SJSA1 (cell line): ENCODE data around the gene GARS1. TPM values are rescaled to one million over a fixed set of nuclear protein-coding genes. Genes with fewer than 3 reads are reported as not detected.
"Not testable (repeated sequence)": the region's sequence is repeated elsewhere in the genome, so short reads cannot be mapped to it uniquely, and the experiment has no call there.

ENCODE experiments used
- DNase-seq, 2 experiments: peaks; one replicate each; pipeline ENCODE4 v3.0.0-alpha.2; 2015 to 2020; ENCODE audit warnings: low spot score in 2 of 2, low read depth in 1 of 2
- H3K27ac ChIP-seq: fragments of 250-450 bp; sonication (Bioruptor Pico); 2 replicates; pipeline ENCODE4 v1.5.1; 2020; ENCODE audit warnings: mild to moderate bottlenecking, moderate library complexity
- H3K27me3 ChIP-seq: fragments of 250-450 bp; sonication (Bioruptor Pico); replicated peaks from 2 replicates; pipeline ENCODE4 v1.5.1; 2020; ENCODE audit warnings: mild to moderate bottlenecking, moderate library complexity
- H3K36me3 ChIP-seq: fragments of 250-450 bp; sonication (Bioruptor Pico); 2 replicates; pipeline ENCODE4 v1.5.1; 2020; ENCODE audit warnings: mild to moderate bottlenecking
- H3K4me1 ChIP-seq: fragments of 250-450 bp; sonication (Bioruptor Pico); replicated peaks from 2 replicates; pipeline ENCODE4 v1.6.1; 2021; ENCODE audit warnings: mild to moderate bottlenecking
- H3K4me3 ChIP-seq: fragments of 250-450 bp; sonication (Bioruptor Pico); 2 replicates; pipeline ENCODE4 v1.5.1; 2020; ENCODE audit warnings: mild to moderate bottlenecking
- H3K9me3 ChIP-seq: fragments of 250-450 bp; sonication (Bioruptor Pico); replicated peaks from 2 replicates; pipeline ENCODE4 v1.5.1; 2020; ENCODE audit warnings: mild to moderate bottlenecking
- total RNA-seq: library from RNA; depleted of rRNA; stranded (reverse); fragments of >200 nt; shearing (Covaris generic); gene quantifications from 2 replicates; pipeline ENCODE4 v1.2.3, GENCODE V29; 2014

The GARS1 gene
- total RNA-seq, 1 experiment from 2014 or later: 98.9 TPM

- Histone ChIP-seq H3K4me1 (peaks cover 8% of the 10 kb centered on the region; the same call in 1 of the 2 replicates), H3K36me3 (0 out of 2 replicates have a peak, but pooled peaks cover 4% of the 10 kb centered on the region), H3K27ac (no peak overlapping the region), H3K9me3 (no peaks in the 10 kb centered on the region), H3K4me3 (no peak overlapping the region), H3K27me3 (no peaks in the 10 kb centered on the region)
- DNase-seq: peak in 1 of 2 experiments; percentile 11
These were observed 32.2 kb upstream of the GARS1 start for GRCh38 chr7:30562498-30562897.

- Histone ChIP-seq H3K4me3 (no peak overlapping the region), H3K9me3 (no peaks in the 10 kb centered on the region), H3K27me3 (no peaks in the 10 kb centered on the region), H3K36me3 (0 out of 2 replicates have a peak, but pooled peaks cover 4% of the 10 kb centered on the region), H3K27ac (no peak overlapping the region), H3K4me1 (peaks cover 8% of the 10 kb centered on the region; the same call in 1 of the 2 replicates)
- DNase-seq: no peak
These were observed 31.8 kb upstream of the GARS1 start for GRCh38 chr7:30562909-30563308.

GRCh38 chr7:30563326-30563942 is 31.2 kb upstream of the GARS1 start:
- peaks cover 6% of the 10 kb centered on the region; the same call in 1 of the 2 replicates for H3K36me3 ChIP-seq
- no peak overlapping the region for H3K4me3 ChIP-seq
- no peak for DNase-seq
- no peaks in the 10 kb centered on the region for H3K9me3 ChIP-seq
- no peak overlapping the region for H3K27ac ChIP-seq
- H3K27me3 ChIP-seq: no peaks in the 10 kb centered on the region
- H3K4me1 ChIP-seq: peaks cover 8% of the 10 kb centered on the region; the same call in 1 of the 2 replicates

GRCh38 chr7:30564243-30564892 is 30.3 kb upstream of the GARS1 start:
- peaks cover 11% of the 10 kb centered on the region; the same call in 1 of the 2 replicates for H3K36me3 ChIP-seq

GRCh38 chr7:30566596-30566995 is 28.1 kb upstream of the GARS1 start:
- Histone ChIP-seq H3K9me3 (no peaks in the 10 kb centered on the region), H3K4me1 (peaks cover 8% of the 10 kb centered on the region; the same call in 1 of the 2 replicates)
- DNase-seq: no peak

More at GRCh38 chr7:30564243-30564892, 30.3 kb upstream of the GARS1 start:
- no peak overlapping the region for H3K4me3 ChIP-seq
- peak; percentile 62 to 79 for DNase-seq
- H3K9me3 ChIP-seq: no peaks in the 10 kb centered on the region
- no peaks in the 10 kb centered on the region for H3K27me3 ChIP-seq
- H3K27ac ChIP-seq: no peak overlapping the region
- peaks cover 8% of the 10 kb centered on the region; the same call in 1 of the 2 replicates for H3K4me1 ChIP-seq

GRCh38 chr7:30567081-30567480 is 27.6 kb upstream of the GARS1 start:
- Histone ChIP-seq H3K4me3 (no peak overlapping the region), H3K27ac (no peak overlapping the region), H3K27me3 (no peaks in the 10 kb centered on the region), H3K36me3 (peaks cover 14% of the 10 kb centered on the region; the same call in 1 of the 2 replicates), H3K9me3 (no peaks in the 10 kb centered on the region), H3K4me1 (peaks cover 8% of the 10 kb centered on the region; the same call in 1 of the 2 replicates)
- no peak for DNase-seq

More at GRCh38 chr7:30566596-30566995, 28.1 kb upstream of the GARS1 start:
- no peak overlapping the region for H3K27ac ChIP-seq
- peaks cover 14% of the 10 kb centered on the region; the same call in 1 of the 2 replicates for H3K36me3 ChIP-seq
- no peaks in the 10 kb centered on the region for H3K27me3 ChIP-seq
- H3K4me3 ChIP-seq: no peak overlapping the region

GRCh38 chr7:30570238-30570637 is 24.4 kb upstream of the GARS1 start:
- H3K4me3 ChIP-seq, DNase-seq, H3K9me3 ChIP-seq, H3K27ac ChIP-seq, H3K27me3 ChIP-seq, H3K4me1 ChIP-seq: not testable (repeated sequence)
- H3K36me3 ChIP-seq: peaks cover 10% of the 10 kb centered on the region; the same call in 1 of the 2 replicates

- H3K27me3 ChIP-seq: no peaks in the 10 kb centered on the region
- H3K9me3 ChIP-seq: 0 out of 2 replicates have a peak, but pooled peaks cover 3% of the 10 kb centered on the region
- no peaks in the 10 kb centered on the region for H3K4me1 ChIP-seq
- H3K36me3 ChIP-seq: peaks cover 10% of the 10 kb centered on the region; the same call in 1 of the 2 replicates
- H3K4me3 ChIP-seq: no peak overlapping the region
- DNase-seq: no peak
- H3K27ac ChIP-seq: no peak overlapping the region
These were observed 22.4 kb upstream of the GARS1 start for GRCh38 chr7:30572212-30572841.

GRCh38 chr7:30575910-30576309 is 18.8 kb upstream of the GARS1 start:
- Histone ChIP-seq H3K4me3 (no peak overlapping the region), H3K9me3 (0 out of 2 replicates have a peak, but pooled peaks cover 3% of the 10 kb centered on the region), H3K27me3 (no peaks in the 10 kb centered on the region), H3K4me1 (no peaks in the 10 kb centered on the region), H3K36me3 (peaks cover 10% of the 10 kb centered on the region), H3K27ac (no peak overlapping the region)
- DNase-seq: no peak

- H3K4me3 ChIP-seq: no peak overlapping the region
- H3K36me3 ChIP-seq: peaks cover 17% of the 10 kb centered on the region
- no peak for DNase-seq
- no peak overlapping the region for H3K27ac ChIP-seq
- H3K27me3 ChIP-seq: no peaks in the 10 kb centered on the region
- no peaks in the 10 kb centered on the region for H3K4me1 ChIP-seq
- H3K9me3 ChIP-seq: no peaks in the 10 kb centered on the region
These were observed 11.5 kb upstream of the GARS1 start for GRCh38 chr7:30583181-30583580.

GRCh38 chr7:30584415-30584814 is 10.3 kb upstream of the GARS1 start:
- H3K27ac ChIP-seq: no peak overlapping the region
- no peak for DNase-seq
- no peak overlapping the region for H3K4me3 ChIP-seq
- H3K4me1 ChIP-seq: no peaks in the 10 kb centered on the region
- no peaks in the 10 kb centered on the region for H3K9me3 ChIP-seq
- no peaks in the 10 kb centered on the region for H3K27me3 ChIP-seq
- peaks cover 12% of the 10 kb centered on the region for H3K36me3 ChIP-seq

GRCh38 chr7:30584965-30585364 is 9.7 kb upstream of the GARS1 start:
- H3K27ac ChIP-seq: no peak overlapping the region
- no peak overlapping the region for H3K4me3 ChIP-seq
- no peaks in the 10 kb centered on the region for H3K4me1 ChIP-seq
- H3K9me3 ChIP-seq: no peaks in the 10 kb centered on the region
- H3K27me3 ChIP-seq: no peaks in the 10 kb centered on the region
- no peak for DNase-seq
- H3K36me3 ChIP-seq: peaks cover 10% of the 10 kb centered on the region

- H3K36me3 ChIP-seq: peaks cover 7% of the 10 kb centered on the region
- no peaks in the 10 kb centered on the region for H3K4me1 ChIP-seq
- no peaks in the 10 kb centered on the region for H3K27me3 ChIP-seq
- H3K4me3 ChIP-seq: no peak overlapping the region
- H3K9me3 ChIP-seq: no peaks in the 10 kb centered on the region
- no peak overlapping the region for H3K27ac ChIP-seq
- DNase-seq: no peak
These were observed 9.0 kb upstream of the GARS1 start for GRCh38 chr7:30585675-30586074.

- H3K27ac ChIP-seq, DNase-seq, H3K27me3 ChIP-seq, H3K9me3 ChIP-seq, H3K4me1 ChIP-seq, H3K36me3 ChIP-seq, H3K4me3 ChIP-seq: not testable (repeated sequence)
These were observed 7.1 kb upstream of the GARS1 start for GRCh38 chr7:30587547-30587946.
